NCI-H1436 (cell line): ENCODE measurements around the gene ARHGEF10L.

Experiments
- DNase-seq: peaks from one replicate; lab custom pipeline; 2025; lab: John Stamatoyannopoulos, UW

Gene ARHGEF10L

GRCh38 chr1:17546946-17547670 lies 7.6 kb downstream of the ARHGEF10L start:
- DNase-seq, result no peak

GRCh38 chr1:17549384-17549783 lies 9.9 kb downstream of the ARHGEF10L start:
- no peak for DNase-seq

GRCh38 chr1:17550729-17551584 lies 11.5 kb downstream of the ARHGEF10L start:
- no peak for DNase-seq

- no peak for DNase-seq
Measured at GRCh38 chr1:17551755-17552234, 12.3 kb downstream of the ARHGEF10L start.

GRCh38 chr1:17553975-17554700 lies 14.6 kb downstream of the ARHGEF10L start:
- no peak for DNase-seq

- no peak for DNase-seq
Measured at GRCh38 chr1:17554954-17555353, 15.5 kb downstream of the ARHGEF10L start.

GRCh38 chr1:17557986-17558385 lies 18.5 kb downstream of the ARHGEF10L start:
- DNase-seq, result no peak

GRCh38 chr1:17558541-17558940 lies 19.0 kb downstream of the ARHGEF10L start:
- DNase-seq, result no peak

GRCh38 chr1:17558954-17559614 lies 19.6 kb downstream of the ARHGEF10L start:
- no peak for DNase-seq

- no peak for DNase-seq
Measured at GRCh38 chr1:17559615-17560419, 20.3 kb downstream of the ARHGEF10L start.

GRCh38 chr1:17561247-17561548 lies 21.7 kb downstream of the ARHGEF10L start:
- no peak for DNase-seq

- no peak for DNase-seq
Measured at GRCh38 chr1:17561561-17561985, 22.1 kb downstream of the ARHGEF10L start.

- no peak for DNase-seq
Measured at GRCh38 chr1:17562375-17562774, 22.9 kb downstream of the ARHGEF10L start.

GRCh38 chr1:17563494-17564281 lies 24.2 kb downstream of the ARHGEF10L start:
- no peak for DNase-seq

GRCh38 chr1:17564458-17565393 lies 25.2 kb downstream of the ARHGEF10L start:
- no peak for DNase-seq

GRCh38 chr1:17565461-17566252 lies 26.2 kb downstream of the ARHGEF10L start:
- no peak for DNase-seq

GRCh38 chr1:17566417-17566816 lies 26.9 kb downstream of the ARHGEF10L start:
- DNase-seq, result no peak

GRCh38 chr1:17566892-17567291 lies 27.4 kb downstream of the ARHGEF10L start:
- no peak for DNase-seq
